ENCODE data around the gene KCNIP3. TPM values are rescaled to one million over a fixed set of nuclear protein-coding genes. Genes with fewer than 3 reads are reported as not detected.
A peak's percentile ranks its signal among the peaks of the same experiment; 100 is the strongest.
"Not testable (repeated sequence)": the region's sequence is repeated elsewhere in the genome, so short reads cannot be mapped to it uniquely, and the experiment has no call there.

Gene KCNIP3
- total RNA-seq, 1 donor = 2.6 TPM

DNA sequence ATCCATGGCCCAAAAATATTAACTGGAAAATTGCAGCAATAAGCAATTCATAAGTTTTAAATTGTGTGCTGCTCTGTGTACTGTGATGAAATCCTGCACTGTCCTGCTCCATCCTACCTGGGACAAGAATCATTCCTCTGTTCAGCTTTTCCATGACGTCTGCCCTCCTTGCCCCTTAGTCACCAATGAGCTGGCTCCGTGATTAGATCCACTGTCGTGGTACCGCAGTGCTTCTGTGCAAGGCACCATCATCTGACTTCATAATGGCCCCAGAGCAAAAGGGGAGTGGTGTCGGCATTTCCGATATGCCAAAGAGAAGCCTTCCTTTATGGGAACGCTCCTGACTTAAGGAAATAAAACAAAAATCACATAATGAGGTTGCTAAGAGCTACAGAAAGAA is 101.9 kb downstream of the KCNIP3 start:
- TF ChIP-seq, protein P1, sequence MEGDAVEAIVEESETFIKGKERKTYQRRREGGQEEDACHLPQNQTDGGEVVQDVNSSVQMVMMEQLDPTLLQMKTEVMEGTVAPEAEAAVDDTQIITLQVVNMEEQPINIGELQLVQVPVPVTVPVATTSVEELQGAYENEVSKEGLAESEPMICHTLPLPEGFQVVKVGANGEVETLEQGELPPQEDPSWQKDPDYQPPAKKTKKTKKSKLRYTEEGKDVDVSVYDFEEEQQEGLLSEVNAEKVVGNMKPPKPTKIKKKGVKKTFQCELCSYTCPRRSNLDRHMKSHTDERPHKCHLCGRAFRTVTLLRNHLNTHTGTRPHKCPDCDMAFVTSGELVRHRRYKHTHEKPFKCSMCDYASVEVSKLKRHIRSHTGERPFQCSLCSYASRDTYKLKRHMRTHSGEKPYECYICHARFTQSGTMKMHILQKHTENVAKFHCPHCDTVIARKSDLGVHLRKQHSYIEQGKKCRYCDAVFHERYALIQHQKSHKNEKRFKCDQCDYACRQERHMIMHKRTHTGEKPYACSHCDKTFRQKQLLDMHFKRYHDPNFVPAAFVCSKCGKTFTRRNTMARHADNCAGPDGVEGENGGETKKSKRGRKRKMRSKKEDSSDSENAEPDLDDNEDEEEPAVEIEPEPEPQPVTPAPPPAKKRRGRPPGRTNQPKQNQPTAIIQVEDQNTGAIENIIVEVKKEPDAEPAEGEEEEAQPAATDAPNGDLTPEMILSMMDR (IDR thresholded peaks at IDR 0.05; ENCODE audit: insufficient read depth, low read depth, low read length) = no peak
- no peak for DNase-seq (ENCODE audit: low read depth)
- H3K4me3 ChIP-seq (ENCODE audit: low read depth, low read length) = no peak overlapping the region

DNA sequence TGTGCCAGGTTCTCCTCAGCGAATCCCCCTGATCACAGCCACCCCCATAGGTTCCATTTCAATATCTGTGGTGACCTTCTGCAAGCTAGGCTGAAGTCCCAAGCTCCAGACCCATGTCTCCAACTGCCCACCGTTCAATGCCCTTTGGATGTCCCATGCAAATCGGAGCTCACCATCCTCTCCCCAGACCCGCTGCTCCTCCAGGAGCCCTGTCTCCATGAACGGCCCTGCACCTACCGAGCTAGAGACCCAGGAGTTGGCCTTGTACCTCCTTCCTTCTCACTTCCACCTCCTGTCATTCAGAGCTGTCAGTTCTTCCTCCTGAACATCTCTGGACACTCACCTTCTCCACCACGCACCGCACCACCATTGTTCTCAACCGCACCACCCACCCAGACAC is 104.3 kb downstream of the KCNIP3 start:
- TF ChIP-seq, protein P1 (IDR thresholded peaks at IDR 0.05; ENCODE audit: insufficient read depth, low read depth, low read length) = no peak
- DNase-seq (ENCODE audit: low read depth) = no peak

DNA sequence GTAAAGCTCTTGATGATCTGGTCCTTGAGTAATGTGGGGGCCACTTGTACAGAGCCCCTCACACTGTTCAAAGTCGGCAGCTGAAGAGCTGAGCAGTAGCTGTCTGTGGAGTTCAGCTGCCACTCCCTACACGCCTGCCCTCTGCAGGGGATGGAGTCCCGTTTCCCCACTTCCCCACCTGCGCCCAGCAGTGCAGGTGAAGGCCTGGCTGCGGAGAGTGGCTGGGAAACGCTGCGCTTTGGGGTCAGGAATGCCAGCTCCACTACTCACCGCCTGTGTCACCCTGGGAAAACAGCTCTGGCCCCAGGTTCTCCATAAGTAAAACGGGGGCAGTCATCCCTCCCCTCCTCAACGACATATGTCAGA is 104.8 kb downstream of the KCNIP3 start:
- H3K4me3 ChIP-seq (ENCODE audit: low read depth, low read length) = peak overlapping the region; percentile 88
- DNase-seq (ENCODE audit: low read depth) = not testable (repeated sequence)

More for the DNA sequence above, 104.3 kb downstream of the KCNIP3 start:
- peak overlapping the region; percentile 88 for H3K4me3 ChIP-seq (ENCODE audit: low read depth, low read length)

DNA sequence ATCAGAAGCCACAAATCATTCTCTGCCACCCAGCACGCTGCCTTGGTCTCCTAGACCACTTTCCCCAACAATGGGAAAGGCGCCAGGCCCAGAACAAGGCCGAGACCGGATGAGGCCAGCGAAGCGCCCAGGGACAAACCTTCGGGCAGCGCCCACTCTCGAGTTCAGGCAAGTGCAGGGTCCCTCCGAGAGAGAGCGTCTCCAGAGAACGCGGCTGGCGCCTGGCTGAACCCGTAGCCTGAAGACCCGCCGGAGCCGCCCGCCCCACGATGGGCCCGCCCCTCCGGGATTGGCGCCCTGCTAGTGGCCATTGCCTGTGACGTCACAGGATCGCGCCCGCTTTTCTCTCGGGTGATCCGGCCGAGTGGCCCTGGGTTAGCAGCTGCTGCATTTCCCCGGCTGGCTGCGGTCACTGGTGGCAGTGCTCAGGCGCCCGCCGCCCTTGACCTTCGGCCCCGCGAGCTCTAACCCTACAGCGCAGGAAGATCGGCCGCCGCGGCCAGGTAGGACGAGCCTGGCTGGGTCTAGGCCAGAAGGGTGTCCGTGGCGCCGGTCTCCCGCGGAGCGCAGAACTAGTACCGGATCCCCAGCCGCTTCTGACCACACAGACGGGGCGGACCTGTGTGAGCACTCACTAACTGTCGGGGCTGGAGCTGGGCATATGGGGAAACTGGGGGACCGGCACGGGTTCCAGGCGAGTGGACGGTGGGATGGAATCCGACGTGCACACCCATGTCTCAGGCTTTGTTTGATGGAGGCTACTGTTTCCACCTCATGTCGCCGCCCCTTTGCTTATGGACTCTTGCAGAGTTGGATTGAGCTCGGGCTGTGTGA is 105.4 kb downstream of the KCNIP3 start, which contains the start of gene FAHD2A:
Gene FAHD2A (plus strand): TSS at position 339 of the 834 bp plus-strand sequence. CDS start 2,851 bp downstream, outside the sequence.
- TF ChIP-seq, protein P1 (IDR thresholded peaks at IDR 0.05; ENCODE audit: insufficient read depth, low read depth, low read length) = no peak
- H3K4me3 ChIP-seq (ENCODE audit: low read depth, low read length) = peak within 1 kb of the TSS; percentile 88
- peak; percentile 92 for DNase-seq (ENCODE audit: low read depth)

DNA sequence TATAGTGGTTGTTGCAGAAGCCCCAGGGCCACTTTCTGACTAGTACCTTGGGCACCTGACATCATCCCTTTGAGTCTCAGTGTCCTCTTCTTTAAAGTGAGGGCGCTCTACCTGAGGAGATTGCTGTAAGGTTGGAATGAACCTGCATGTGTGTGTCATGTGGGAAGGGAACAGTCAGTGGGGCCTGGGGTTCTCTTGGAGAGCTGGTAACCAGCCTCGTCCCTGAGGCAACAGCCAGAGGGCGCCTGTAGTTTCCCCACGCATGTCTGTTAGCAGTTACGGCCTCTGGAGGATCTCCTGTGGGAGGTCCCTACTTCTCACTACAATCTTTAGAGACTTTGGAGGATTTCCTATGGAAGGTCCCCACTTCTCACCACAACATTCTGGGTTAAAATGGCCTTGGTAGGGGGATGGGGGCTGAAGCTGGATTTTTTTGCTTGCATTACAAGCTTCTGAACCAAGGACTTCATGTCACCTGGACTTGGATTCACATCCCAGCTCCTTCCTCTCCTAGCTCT is 106.1 kb downstream of the KCNIP3 start:
- TF ChIP-seq, protein P1 (IDR thresholded peaks at IDR 0.05; ENCODE audit: insufficient read depth, low read depth, low read length) = peak; percentile 42
- H3K4me3 ChIP-seq (ENCODE audit: low read depth, low read length) = peak overlapping the region; percentile 88
- peak; percentile 28 for DNase-seq (ENCODE audit: low read depth)

DNA sequence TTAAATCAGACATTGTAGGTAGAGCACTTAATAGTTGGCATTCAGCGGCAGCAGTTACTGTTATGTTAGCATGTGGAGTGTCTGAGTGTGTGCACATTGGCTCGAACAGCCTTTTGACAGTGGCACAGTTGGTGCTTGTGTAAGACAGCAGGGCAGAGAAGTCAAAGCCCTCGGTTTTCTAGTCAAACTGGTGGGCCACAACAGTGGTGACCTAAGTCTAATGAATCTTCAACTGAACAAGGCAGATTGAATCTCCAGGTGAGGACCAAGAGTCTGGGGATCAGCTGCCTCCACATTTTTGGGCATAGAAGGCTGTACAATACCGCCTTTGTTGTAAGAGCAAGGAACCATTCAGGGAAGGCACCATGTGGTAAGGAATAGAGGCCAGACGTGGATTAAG is 106.7 kb downstream of the KCNIP3 start:
- peak overlapping the region; percentile 88 for H3K4me3 ChIP-seq (ENCODE audit: low read depth, low read length)
- not testable (repeated sequence) for DNase-seq (ENCODE audit: low read depth)

DNA sequence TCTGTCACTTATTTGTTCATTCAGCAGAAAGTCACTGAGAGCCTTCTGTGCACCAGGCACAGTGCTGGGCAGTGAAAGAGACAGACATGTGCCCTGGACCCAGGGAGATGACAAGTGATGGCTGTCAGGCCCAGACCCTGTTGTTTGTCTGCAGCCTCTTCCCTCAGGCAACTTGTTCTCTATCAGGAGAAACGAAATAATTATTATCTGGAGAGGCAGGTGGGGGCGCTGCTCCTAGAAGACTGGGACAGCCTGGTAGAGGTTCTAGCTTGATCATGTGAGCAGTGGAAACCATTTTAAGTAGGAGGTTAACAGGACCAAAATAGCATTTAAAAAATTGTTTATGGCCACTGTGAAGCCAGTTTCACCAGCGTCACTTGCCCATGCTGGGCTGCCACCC is 107.5 kb downstream of the KCNIP3 start:
- H3K4me3 ChIP-seq (ENCODE audit: low read depth, low read length); DNase-seq (ENCODE audit: low read depth): not testable (repeated sequence)

DNA sequence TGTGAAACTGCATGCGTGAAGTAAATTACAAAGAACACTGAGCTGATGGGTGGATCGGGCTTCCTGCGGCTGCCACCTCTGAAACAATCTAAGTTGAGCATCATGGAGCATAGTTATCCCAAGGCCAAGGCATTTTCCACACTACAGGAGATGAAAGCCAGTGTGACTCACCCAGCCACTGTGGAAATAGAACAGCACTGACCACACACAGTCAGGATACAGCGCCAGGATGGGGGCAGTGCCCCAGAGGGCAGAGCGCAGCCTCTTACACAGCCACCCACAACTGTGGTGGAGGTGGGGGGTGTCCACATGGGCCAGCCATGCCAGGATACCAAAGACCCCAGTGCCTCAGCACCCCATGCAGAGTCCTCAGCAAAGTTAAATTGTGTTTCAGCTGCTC is 114.1 kb downstream of the KCNIP3 start:
- not testable (repeated sequence) for H3K4me3 ChIP-seq (ENCODE audit: low read depth, low read length); DNase-seq (ENCODE audit: low read depth)

DNA sequence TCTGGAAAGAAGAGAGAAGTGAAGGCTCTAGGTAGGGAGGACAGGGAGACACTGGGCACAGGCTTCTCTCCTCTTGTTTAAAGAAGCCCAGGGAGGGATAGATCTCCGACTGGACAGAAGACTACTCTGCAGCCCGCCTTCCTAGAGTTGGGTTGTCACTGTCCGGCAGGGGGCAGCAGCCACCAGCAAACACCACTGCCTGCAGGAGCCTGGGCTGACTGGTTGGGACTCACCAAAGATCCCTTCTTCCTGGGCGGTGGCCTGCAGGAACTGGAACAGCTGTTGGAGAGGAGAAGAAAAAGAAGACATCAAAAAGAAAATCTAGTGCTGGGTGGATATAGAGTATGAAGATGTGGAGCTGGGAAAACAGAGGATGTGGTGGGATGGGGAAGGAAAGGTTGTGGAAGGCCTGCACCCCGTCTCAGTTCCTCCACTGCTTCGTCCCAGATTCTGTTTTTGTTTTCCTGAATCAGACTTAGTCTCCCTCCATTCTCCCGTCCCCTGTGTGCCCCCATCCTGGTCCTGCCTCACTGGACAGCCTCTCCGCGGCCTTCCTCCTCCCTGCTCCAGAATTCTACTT is 117.0 kb downstream of the KCNIP3 start:
- DNase-seq (ENCODE audit: low read depth) = peak; percentile 76
- not testable (repeated sequence) for H3K4me3 ChIP-seq (ENCODE audit: low read depth, low read length)

DNA sequence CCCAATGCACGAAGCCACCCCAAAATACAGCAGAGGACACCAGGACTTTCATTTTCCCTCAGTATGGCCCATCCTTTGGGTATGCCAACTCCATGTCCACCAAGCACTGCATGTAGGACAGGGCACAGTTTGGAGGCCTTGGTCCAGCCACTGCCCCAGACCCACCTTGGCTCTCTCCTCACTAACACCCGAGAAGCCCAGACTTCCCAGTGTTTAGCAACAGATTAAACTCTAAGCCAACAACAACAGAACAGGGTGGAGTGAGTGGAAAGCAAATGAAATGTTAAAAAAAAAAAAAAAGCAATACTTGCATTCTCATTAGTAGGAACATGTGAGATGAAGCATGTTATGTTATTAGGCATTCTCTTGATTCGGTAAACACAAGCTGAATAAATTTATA is 118.0 kb downstream of the KCNIP3 start:
- H3K4me3 ChIP-seq (ENCODE audit: low read depth, low read length); DNase-seq (ENCODE audit: low read depth): not testable (repeated sequence)

More for the DNA sequence above, 117.0 kb downstream of the KCNIP3 start:
- TF ChIP-seq, protein P1 (IDR thresholded peaks at IDR 0.05; ENCODE audit: insufficient read depth, low read depth, low read length) = peak; percentile 80

DNA sequence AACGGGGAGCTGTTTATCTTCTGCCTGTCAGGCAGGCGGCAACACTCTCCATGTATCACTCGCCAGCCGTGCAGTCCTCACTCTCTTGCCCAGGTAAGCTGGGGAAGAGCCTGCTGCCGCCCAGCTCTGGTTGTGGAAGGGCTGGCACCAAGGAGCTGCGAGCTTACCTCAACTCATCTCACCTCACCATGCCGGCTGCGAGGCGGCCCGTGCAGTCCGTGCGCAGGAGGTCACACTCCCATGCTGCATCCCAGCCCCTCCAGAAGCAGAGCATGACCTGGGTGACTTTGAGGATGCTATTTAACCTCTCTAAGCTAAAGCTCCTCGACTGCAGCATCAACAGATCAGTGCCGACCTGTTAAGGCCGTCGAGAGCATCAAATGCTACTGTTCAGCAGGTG is 118.4 kb downstream of the KCNIP3 start:
- H3K4me3 ChIP-seq (ENCODE audit: low read depth, low read length) = not testable (repeated sequence)

DNA sequence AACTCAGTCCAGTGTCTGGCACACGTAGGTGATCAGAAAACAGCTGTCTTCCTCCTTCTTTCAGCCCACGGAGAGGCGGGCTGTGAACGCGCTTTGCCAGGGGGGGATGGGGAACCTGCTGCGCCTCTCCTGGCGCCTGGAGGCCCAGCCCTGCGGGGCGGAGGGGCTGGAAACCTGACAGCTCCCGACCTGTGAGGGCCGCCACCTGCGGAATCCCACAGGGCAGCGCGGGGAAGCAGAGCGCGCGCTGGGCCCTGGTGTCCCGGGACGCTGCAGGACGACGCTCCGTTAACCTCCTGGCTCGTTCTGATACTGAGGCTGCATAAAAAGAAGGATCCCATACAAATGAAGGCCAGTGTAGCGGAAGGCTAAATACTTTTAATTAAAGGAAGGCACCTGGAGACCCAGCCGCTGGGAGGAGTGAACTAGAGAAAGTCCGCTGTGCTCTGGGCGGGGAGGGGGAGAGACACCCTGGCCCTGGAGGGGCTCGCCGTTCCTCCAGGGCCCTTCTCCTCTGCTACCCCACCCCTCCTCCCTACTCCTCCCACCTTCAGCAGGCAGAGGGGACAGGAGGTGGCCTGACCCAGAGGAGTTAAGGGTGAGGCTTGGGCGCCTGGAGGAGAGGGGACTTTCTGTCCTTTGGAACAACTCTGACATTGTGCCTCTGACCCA is 130.2 kb downstream of the KCNIP3 start:
- DNase-seq (ENCODE audit: low read depth); H3K4me3 ChIP-seq (ENCODE audit: low read depth, low read length): not testable (repeated sequence)

More for the DNA sequence above, 118.4 kb downstream of the KCNIP3 start:
- not testable (repeated sequence) for DNase-seq (ENCODE audit: low read depth)

Data from fibroblast of villous mesenchyme (primary cell).